HEK293T (cell line): ENCODE measurements around the gene SNX33.

Experiments
- CTCF ChIA-PET: fragments of 350-600 bp; formaldehyde crosslinking; extraction: SDS; loops from one replicate; lab custom pipeline; 2021; ENCODE audit warnings: antibody characterized with exemption, inconsistent platforms; lab: Yijun Ruan, JAX
- POLR2A ChIA-PET: fragments of 350-600 bp; formaldehyde crosslinking; extraction: SDS; loops from one replicate; lab custom pipeline; 2020; ENCODE audit warnings: antibody characterized with exemption, inconsistent platforms; lab: Yijun Ruan, JAX
- DNase-seq: peaks from one replicate; pipeline ENCODE4 v3.0.0; 2012; ENCODE audit warnings: mixed read lengths; ENCODE audit errors: extremely low spot score
- ARNT ChIP-seq: fragments of 450-650 bp; IDR thresholded peaks from 2 replicates; pipeline ENCODE4 v1.6.1; 2017; ENCODE audit warnings: mild to moderate bottlenecking
- BHLHE40 ChIP-seq: fragments of 450-650 bp; IDR thresholded peaks from 2 replicates; pipeline ENCODE4 v1.6.1; 2016; ENCODE audit warnings: mild to moderate bottlenecking, moderate library complexity, borderline replicate concordance
- CTBP1 ChIP-seq: fragments of 450-650 bp; IDR thresholded peaks from 2 replicates; pipeline ENCODE4 v1.6.1; 2016; ENCODE audit warnings: borderline replicate concordance
- ELF4 ChIP-seq: fragments of 450-650 bp; IDR thresholded peaks from 2 replicates; pipeline ENCODE4 v1.6.1; 2017; ENCODE audit warnings: antibody characterized with exemption
- FOXA1 ChIP-seq: fragments of 450-650 bp; IDR thresholded peaks from 2 replicates; pipeline ENCODE4 v1.6.1; 2016; ENCODE audit warnings: mild to moderate bottlenecking
- FOXK2 ChIP-seq: fragments of 450-650 bp; IDR thresholded peaks from 2 replicates; pipeline ENCODE4 v1.6.1; 2016; ENCODE audit warnings: mild to moderate bottlenecking
- FOXM1 ChIP-seq: fragments of 450-650 bp; IDR thresholded peaks from 2 replicates; pipeline ENCODE4 v1.6.1; 2017; ENCODE audit warnings: mild to moderate bottlenecking, borderline replicate concordance
- HDGF ChIP-seq: fragments of 450-650 bp; IDR thresholded peaks from 2 replicates; pipeline ENCODE4 v1.6.1; 2017; ENCODE audit warnings: antibody characterized with exemption, borderline replicate concordance
- L3MBTL2 ChIP-seq: fragments of 450-650 bp; conservative IDR thresholded peaks from 2 replicates; pipeline ENCODE4 v1.6.1; 2016; ENCODE audit warnings: mild to moderate bottlenecking
- LEF1 ChIP-seq: fragments of 450-650 bp; IDR thresholded peaks from 2 replicates; pipeline ENCODE4 v1.6.1; 2017; ENCODE audit warnings: mild to moderate bottlenecking, borderline replicate concordance
- NFRKB ChIP-seq: fragments of 450-650 bp; IDR thresholded peaks from 2 replicates; pipeline ENCODE4 v1.6.1; 2016; ENCODE audit warnings: mild to moderate bottlenecking, moderate library complexity
- PKNOX1 ChIP-seq: fragments of 450-650 bp; IDR thresholded peaks from 2 replicates; pipeline ENCODE4 v1.6.1; 2016
- SP1 ChIP-seq: fragments of 450-650 bp; IDR thresholded peaks from 2 replicates; pipeline ENCODE4 v1.6.1; 2017
- SUZ12 ChIP-seq: fragments of 450-650 bp; IDR thresholded peaks from 2 replicates; pipeline ENCODE4 v1.6.1; 2016; ENCODE audit warnings: mild to moderate bottlenecking
- TARDBP ChIP-seq: fragments of 450-650 bp; IDR thresholded peaks from 2 replicates; pipeline ENCODE4 v1.6.1; 2016
- ZNF384 ChIP-seq: fragments of 450-650 bp; IDR thresholded peaks from 2 replicates; pipeline ENCODE4 v1.6.1; 2016

Gene SNX33

GRCh38 chr15:75647370-75648155, at the start of gene SNX33:
TSS of gene SNX33 (plus strand) at chr15:75647912. CDS start at chr15:75649103, 1,191 bp downstream.
- ChIA-PET POLR2A (interaction anchor here (0.8 to 5.4 kb wide), 19 partner anchors 7 to 279 kb away, joined by 3 to 37 read pairs (median 4); partner anchors contain the start of genes CSPG4, IMP3, MAN2C1 and PTPN9), CTCF (interaction anchor here (0.7 to 1.9 kb wide), 13 partner anchors 9 to 341 kb away, joined by 3 to 12 read pairs (median 5); partner anchors contain the start of genes MAN2C1, SIN3A and SNUPN)
- TF ChIP-seq L3MBTL2 (peak; percentile 20; the same call in 1 of the 2 replicates), FOXK2 (no peak)
- DNase-seq: peak; percentile 78

GRCh38 chr15:75598361-75598760, 49.4 kb upstream of the SNX33 start:
- CTCF ChIA-PET: interaction anchor here (0.7 to 1.0 kb wide), 2 partner anchors 20 to 40 kb away, joined by 3 read pairs; no protein-coding TSS in a partner anchor
- no peak for DNase-seq
- POLR2A ChIA-PET: interaction anchor here (1.8 kb wide), 1 partner anchor 143 kb away, joined by 7 read pairs; no protein-coding TSS in a partner anchor
- TF ChIP-seq FOXK2 (no peak), HDGF (no peak), SUZ12 (no peak), FOXA1 (no peak), ELF4 (no peak), NFRKB (no peak), TARDBP (no peak), ARNT (no peak), CTBP1 (no peak), SP1 (no peak), LEF1 (no peak)

- DNase-seq: no peak
- CTCF ChIA-PET: no interaction called here
- POLR2A ChIA-PET: interaction anchor here (1.1 kb wide), 1 partner anchor 41 kb away, joined by 3 read pairs; the partner anchor contains the start of gene IMP3
- no peak for TF ChIP-seq BHLHE40
- TF ChIP-seq SUZ12: no peak
- no peak for TF ChIP-seq TARDBP
- TF ChIP-seq NFRKB: no peak
- TF ChIP-seq HDGF: no peak
- TF ChIP-seq FOXA1: no peak
- TF ChIP-seq ARNT: no peak
- no peak for TF ChIP-seq LEF1
These were observed 48.3 kb upstream of the SNX33 start for GRCh38 chr15:75599401-75599800.

GRCh38 chr15:75606026-75606425, 41.7 kb upstream of the SNX33 start:
- TF ChIP-seq FOXA1: no peak
- TF ChIP-seq ELF4: no peak
- TF ChIP-seq SUZ12: no peak
- no peak for TF ChIP-seq FOXM1
- no peak for TF ChIP-seq HDGF
- no peak for TF ChIP-seq PKNOX1
- no peak for TF ChIP-seq TARDBP
- TF ChIP-seq LEF1: no peak
- no peak for TF ChIP-seq FOXK2
- TF ChIP-seq NFRKB: no peak
- DNase-seq: no peak
- ChIA-PET CTCF (interaction anchor here (0.9 kb wide), 1 partner anchor 75 kb away, joined by 3 read pairs; no protein-coding TSS in a partner anchor), POLR2A (no interaction called here)

GRCh38 chr15:75606711-75607699, 40.7 kb upstream of the SNX33 start:
- CTCF ChIA-PET: no interaction called here
- POLR2A ChIA-PET: no interaction called here
- no peak for DNase-seq
- no peak for TF ChIP-seq FOXA1
- no peak for TF ChIP-seq SP1
- TF ChIP-seq SUZ12: no peak
- no peak for TF ChIP-seq FOXM1
- no peak for TF ChIP-seq L3MBTL2

- POLR2A ChIA-PET: interaction anchor here (1.4 kb wide), 1 partner anchor 9 kb away, joined by 5 read pairs; the partner anchor contains the start of gene SNUPN
- no peak for DNase-seq
- CTCF ChIA-PET: no interaction called here
- TF ChIP-seq FOXA1: no peak
- no peak for TF ChIP-seq SP1
- TF ChIP-seq TARDBP: no peak
- TF ChIP-seq LEF1: no peak
- TF ChIP-seq PKNOX1: no peak
- no peak for TF ChIP-seq FOXK2
- no peak for TF ChIP-seq ELF4
- TF ChIP-seq BHLHE40: no peak
- no peak for TF ChIP-seq ZNF384
- TF ChIP-seq L3MBTL2: no peak
- TF ChIP-seq SUZ12: no peak
- TF ChIP-seq CTBP1: no peak
These were observed 30.9 kb upstream of the SNX33 start for GRCh38 chr15:75616766-75617165.
